Liver (tissue), 9 donors: ENCODE results near the gene NGFR. TPM values are rescaled to one million over a fixed set of nuclear protein-coding genes. Genes with fewer than 3 reads are reported as not detected.

Experiments
- DNase-seq: peaks from one replicate; pipeline ENCODE4 v3.0.0-alpha.2; 2017; ENCODE audit warnings: low spot score
- H3K27ac ChIP-seq, 2 donors: one replicate each; pipeline ENCODE4 v1.7.0; 2013; ENCODE audit warnings: inconsistent platforms in 2 of 2, low read length in 2 of 2, control low read depth in 1 of 2, low read depth in 1 of 2, mild to moderate bottlenecking in 1 of 2
- H3K27me3 ChIP-seq, 4 donors: one replicate each; pipeline versions ENCODE4 v1.6.1 to v1.7.0; 2013; ENCODE audit warnings: low read length in 3 of 4, inconsistent platforms in 1 of 4, mild to moderate bottlenecking in 1 of 4, moderate library complexity in 1 of 4; ENCODE audit not compliant: control insufficient read depth in 4 of 4, insufficient read depth in 4 of 4
- H3K36me3 ChIP-seq, 4 donors: one replicate each; pipeline versions ENCODE4 v1.6.1 to v1.7.0; 2013; ENCODE audit warnings: low read length in 3 of 4, mild to moderate bottlenecking in 3 of 4, low read depth in 1 of 4, moderate library complexity in 1 of 4; ENCODE audit not compliant: control insufficient read depth in 4 of 4, insufficient read depth in 3 of 4
- H3K4me1 ChIP-seq, 4 donors: one replicate each; pipeline versions ENCODE4 v1.6.1 to v1.7.0; 2013; ENCODE audit warnings: low read length in 3 of 4, mild to moderate bottlenecking in 3 of 4, moderate library complexity in 1 of 4; ENCODE audit not compliant: control insufficient read depth in 4 of 4, insufficient read depth in 4 of 4
- H3K4me3 ChIP-seq, 3 donors: one replicate each; pipeline versions ENCODE4 v1.6.1 to v1.7.0; 2013; ENCODE audit warnings: low read length in 3 of 3, control low read depth in 1 of 3, low read depth in 1 of 3, mild to moderate bottlenecking in 1 of 3
- H3K9ac ChIP-seq, 2 donors: one replicate each; pipeline ENCODE4 v1.7.0; 2013; ENCODE audit warnings: low read length in 2 of 2, mild to moderate bottlenecking in 2 of 2, moderate library complexity in 2 of 2, control low read depth in 1 of 2, low read depth in 1 of 2
- H3K9me3 ChIP-seq, 4 donors: one replicate each; pipeline versions ENCODE4 v1.6.1 to v1.7.0; 2013; ENCODE audit warnings: low read length in 3 of 4; ENCODE audit not compliant: control insufficient read depth in 4 of 4
- EGR1 ChIP-seq, 2 donors: IDR thresholded peaks; 2 replicates each; pipeline ENCODE4 v1.6.1; 2016 to 2018; ENCODE audit warnings: antibody characterized with exemption in 2 of 2, low read depth in 2 of 2
- FOXA1 ChIP-seq: IDR thresholded peaks from 2 replicates; pipeline ENCODE4 v1.6.1; 2016; ENCODE audit warnings: antibody characterized with exemption
- GABPA ChIP-seq, 2 donors: IDR thresholded peaks in 1 of 2; conservative IDR thresholded peaks in 1 of 2; 2 replicates each; pipeline ENCODE4 v1.6.1; 2016; ENCODE audit warnings: antibody characterized with exemption in 2 of 2, mild to moderate bottlenecking in 1 of 2, moderate library complexity in 1 of 2
- HNF4A ChIP-seq, 2 donors: conservative IDR thresholded peaks; 2 replicates each; pipeline ENCODE4 v1.6.1; 2016; ENCODE audit warnings: antibody characterized with exemption in 2 of 2, mild to moderate bottlenecking in 2 of 2
- HNF4G ChIP-seq: IDR thresholded peaks from 2 replicates; pipeline ENCODE4 v1.6.1; 2016; ENCODE audit warnings: antibody characterized with exemption
- JUND ChIP-seq, 2 donors: IDR thresholded peaks; 2 replicates each; pipeline ENCODE4 v1.6.1; 2016; ENCODE audit warnings: antibody characterized with exemption in 2 of 2
- NR2F2 ChIP-seq: IDR thresholded peaks from 2 replicates; pipeline ENCODE4 v1.6.1; 2016; ENCODE audit warnings: antibody characterized with exemption
- RAD21 ChIP-seq, 2 donors: IDR thresholded peaks; 2 replicates each; pipeline ENCODE4 v1.6.1; 2016; ENCODE audit warnings: antibody characterized with exemption in 2 of 2, mild to moderate bottlenecking in 2 of 2
- RXRA ChIP-seq, 2 donors: IDR thresholded peaks; 2 replicates each; pipeline ENCODE4 v1.6.1; 2017 to 2018; ENCODE audit warnings: antibody characterized with exemption in 2 of 2, mild to moderate bottlenecking in 1 of 2
- SP1 ChIP-seq: IDR thresholded peaks from 2 replicates; pipeline ENCODE4 v1.6.1; 2018; ENCODE audit warnings: antibody characterized with exemption, mild to moderate bottlenecking
- TAF1 ChIP-seq: conservative IDR thresholded peaks from 2 replicates; pipeline ENCODE4 v1.6.1; 2016; ENCODE audit warnings: antibody characterized with exemption, mild to moderate bottlenecking
- ZBTB33 ChIP-seq: IDR thresholded peaks from 2 replicates; pipeline ENCODE4 v1.6.1; 2016; ENCODE audit warnings: antibody characterized with exemption
- WGBS: extraction: QIAGEN DNeasy Blood & Tissue Kit; methylation state at CpG from one replicate; pipeline ENCODE4 v1.1.7; 2013; 5-methylcytosine and 5-hydroxymethylcytosine counted together
- polyA plus RNA-seq, 2 donors: library from polyadenylated mRNA; stranded (reverse) in 1 of 2; unstranded in 1 of 2; fragments of 200-250 nt in 1 of 2; fragments of >200 nt in 1 of 2; fragmentation: Nextera tagmentation in 1 of 2; extraction: Ambion mirVana in 1 of 2; gene quantifications; one replicate each; pipeline versions ENCODE4 v1.2.1 to v1.2.3, GENCODE V29; 2013 to 2015
- total RNA-seq, 2 donors: library from RNA; depleted of rRNA; stranded (reverse); fragments of >200 nt; gene quantifications; one replicate each; pipeline ENCODE4 v1.2.3, GENCODE V29; 2014
- TF ChIP-seq, protein P1 (sequence below): IDR thresholded peaks from 2 replicates; pipeline ENCODE4 v1.6.1; 2016; ENCODE audit warnings: antibody characterized with exemption
- TF ChIP-seq, protein P2 (sequence below): IDR thresholded peaks from 2 replicates; pipeline ENCODE4 v1.6.1; 2016; ENCODE audit warnings: antibody characterized with exemption, mild to moderate bottlenecking
- TF ChIP-seq, protein P3 (sequence below): IDR thresholded peaks from 2 replicates; pipeline ENCODE4 v1.6.1; 2016; ENCODE audit warnings: antibody characterized with exemption
- TF ChIP-seq, protein P4 (sequence below): fragments of 150-350 bp; IDR thresholded peaks from 2 replicates; pipeline ENCODE4 v1.5.1; 2017; ENCODE audit warnings: improper control_type of control experiment, low read depth, low read length; ENCODE audit not compliant: missing input control
- donor health status: healthy.
- donor health status: healthy.
- donor health status: healthy.
- donor health status: healthy.
- donor health status: healthy.

NGFR gene
- total and polyA plus RNA-seq, 4 donors, result 6.9 to 11.0 (median 10.5) TPM

GRCh38 chr17:49549311-49549605, 54.2 kb downstream of the NGFR start:
- H3K4me3 ChIP-seq, result no peak overlapping the region
- TF ChIP-seq GABPA (IDR thresholded peaks at IDR 0.05 in 1 of 2, conservative IDR thresholded peaks at IDR 0.05 in 1 of 2), result no peak
- TF ChIP-seq, protein P1, sequence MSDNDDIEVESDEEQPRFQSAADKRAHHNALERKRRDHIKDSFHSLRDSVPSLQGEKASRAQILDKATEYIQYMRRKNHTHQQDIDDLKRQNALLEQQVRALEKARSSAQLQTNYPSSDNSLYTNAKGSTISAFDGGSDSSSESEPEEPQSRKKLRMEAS, result no peak
- TF ChIP-seq, protein P2, sequence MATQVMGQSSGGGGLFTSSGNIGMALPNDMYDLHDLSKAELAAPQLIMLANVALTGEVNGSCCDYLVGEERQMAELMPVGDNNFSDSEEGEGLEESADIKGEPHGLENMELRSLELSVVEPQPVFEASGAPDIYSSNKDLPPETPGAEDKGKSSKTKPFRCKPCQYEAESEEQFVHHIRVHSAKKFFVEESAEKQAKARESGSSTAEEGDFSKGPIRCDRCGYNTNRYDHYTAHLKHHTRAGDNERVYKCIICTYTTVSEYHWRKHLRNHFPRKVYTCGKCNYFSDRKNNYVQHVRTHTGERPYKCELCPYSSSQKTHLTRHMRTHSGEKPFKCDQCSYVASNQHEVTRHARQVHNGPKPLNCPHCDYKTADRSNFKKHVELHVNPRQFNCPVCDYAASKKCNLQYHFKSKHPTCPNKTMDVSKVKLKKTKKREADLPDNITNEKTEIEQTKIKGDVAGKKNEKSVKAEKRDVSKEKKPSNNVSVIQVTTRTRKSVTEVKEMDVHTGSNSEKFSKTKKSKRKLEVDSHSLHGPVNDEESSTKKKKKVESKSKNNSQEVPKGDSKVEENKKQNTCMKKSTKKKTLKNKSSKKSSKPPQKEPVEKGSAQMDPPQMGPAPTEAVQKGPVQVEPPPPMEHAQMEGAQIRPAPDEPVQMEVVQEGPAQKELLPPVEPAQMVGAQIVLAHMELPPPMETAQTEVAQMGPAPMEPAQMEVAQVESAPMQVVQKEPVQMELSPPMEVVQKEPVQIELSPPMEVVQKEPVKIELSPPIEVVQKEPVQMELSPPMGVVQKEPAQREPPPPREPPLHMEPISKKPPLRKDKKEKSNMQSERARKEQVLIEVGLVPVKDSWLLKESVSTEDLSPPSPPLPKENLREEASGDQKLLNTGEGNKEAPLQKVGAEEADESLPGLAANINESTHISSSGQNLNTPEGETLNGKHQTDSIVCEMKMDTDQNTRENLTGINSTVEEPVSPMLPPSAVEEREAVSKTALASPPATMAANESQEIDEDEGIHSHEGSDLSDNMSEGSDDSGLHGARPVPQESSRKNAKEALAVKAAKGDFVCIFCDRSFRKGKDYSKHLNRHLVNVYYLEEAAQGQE, result no peak
- TF ChIP-seq, protein P3, sequence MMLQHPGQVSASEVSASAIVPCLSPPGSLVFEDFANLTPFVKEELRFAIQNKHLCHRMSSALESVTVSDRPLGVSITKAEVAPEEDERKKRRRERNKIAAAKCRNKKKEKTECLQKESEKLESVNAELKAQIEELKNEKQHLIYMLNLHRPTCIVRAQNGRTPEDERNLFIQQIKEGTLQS, result no peak
- no peak for TF ChIP-seq EGR1 (IDR thresholded peaks at IDR 0.05; ENCODE audit: low read depth in 2 of 2)
- no peaks in the 10 kb centered on the region for H3K36me3 ChIP-seq
- H3K4me1 ChIP-seq, result peaks cover 2 to 30% (median 24%) of the 10 kb centered on the region in 4 donors
- H3K27me3 ChIP-seq, result no peaks in the 10 kb centered on the region
- no peak overlapping the region for H3K9ac ChIP-seq
- WGBS, result 95% methylated on average over 6 of the region's 6 CpGs
- DNase-seq, result no peak
- no peak overlapping the region for H3K27ac ChIP-seq
- H3K9me3 ChIP-seq, result no peaks in the 10 kb centered on the region

GRCh38 chr17:49549691-49550678, 54.9 kb downstream of the NGFR start:
- no peak for TF ChIP-seq FOXA1
- TF ChIP-seq NR2F2, result no peak
- no peak for TF ChIP-seq TAF1
- TF ChIP-seq HNF4A (conservative IDR thresholded peaks at IDR 0.05), result no peak
- TF ChIP-seq ZBTB33, result no peak
- TF ChIP-seq JUND (IDR thresholded peaks at IDR 0.05), result no peak
- TF ChIP-seq, protein P2, result no peak
- TF ChIP-seq, protein P1, result no peak
- TF ChIP-seq EGR1 (IDR thresholded peaks at IDR 0.05; ENCODE audit: low read depth in 2 of 2), result no peak
- TF ChIP-seq RXRA (IDR thresholded peaks at IDR 0.05), result no peak
- TF ChIP-seq, protein P4, sequence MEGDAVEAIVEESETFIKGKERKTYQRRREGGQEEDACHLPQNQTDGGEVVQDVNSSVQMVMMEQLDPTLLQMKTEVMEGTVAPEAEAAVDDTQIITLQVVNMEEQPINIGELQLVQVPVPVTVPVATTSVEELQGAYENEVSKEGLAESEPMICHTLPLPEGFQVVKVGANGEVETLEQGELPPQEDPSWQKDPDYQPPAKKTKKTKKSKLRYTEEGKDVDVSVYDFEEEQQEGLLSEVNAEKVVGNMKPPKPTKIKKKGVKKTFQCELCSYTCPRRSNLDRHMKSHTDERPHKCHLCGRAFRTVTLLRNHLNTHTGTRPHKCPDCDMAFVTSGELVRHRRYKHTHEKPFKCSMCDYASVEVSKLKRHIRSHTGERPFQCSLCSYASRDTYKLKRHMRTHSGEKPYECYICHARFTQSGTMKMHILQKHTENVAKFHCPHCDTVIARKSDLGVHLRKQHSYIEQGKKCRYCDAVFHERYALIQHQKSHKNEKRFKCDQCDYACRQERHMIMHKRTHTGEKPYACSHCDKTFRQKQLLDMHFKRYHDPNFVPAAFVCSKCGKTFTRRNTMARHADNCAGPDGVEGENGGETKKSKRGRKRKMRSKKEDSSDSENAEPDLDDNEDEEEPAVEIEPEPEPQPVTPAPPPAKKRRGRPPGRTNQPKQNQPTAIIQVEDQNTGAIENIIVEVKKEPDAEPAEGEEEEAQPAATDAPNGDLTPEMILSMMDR, result no peak
- TF ChIP-seq RAD21 (IDR thresholded peaks at IDR 0.05), result no peak
- TF ChIP-seq HNF4G, result no peak
- TF ChIP-seq GABPA (IDR thresholded peaks at IDR 0.05 in 1 of 2, conservative IDR thresholded peaks at IDR 0.05 in 1 of 2), result no peak
- TF ChIP-seq SP1, result no peak
- 95% methylated on average over 20 of the region's 20 CpGs for WGBS
- no peak for DNase-seq

More at GRCh38 chr17:49549691-49550678, 54.9 kb downstream of the NGFR start:
- Histone ChIP-seq H3K4me3 (no peak overlapping the region), H3K4me1 (peaks cover 2 to 30% (median 24%) of the 10 kb centered on the region in 4 donors), H3K9me3 (no peaks in the 10 kb centered on the region), H3K27ac (no peak overlapping the region), H3K9ac (no peak overlapping the region), H3K36me3 (no peaks in the 10 kb centered on the region), H3K27me3 (no peaks in the 10 kb centered on the region)
